HG02852 (cell line): ENCODE data around the gene EXTL1.
"Not testable (repeated sequence)": the region's sequence is repeated elsewhere in the genome, so short reads cannot be mapped to it uniquely, and the experiment has no call there.

Source experiments
- ATAC-seq: cut with Tn5 transposase; IDR thresholded peaks from one replicate; pipeline ENCODE4 v1.9.1; 2021; ENCODE audit warnings: mild to moderate bottlenecking, moderate library complexity; ENCODE audit not compliant: unreplicated experiment

The EXTL1 gene

GRCh38 chr1:26021647-26022403, at the start of gene EXTL1:
Gene EXTL1 (plus strand): TSS chr1:26021775. CDS start chr1:26022647, 872 bp downstream.
- no peak for ATAC-seq

GRCh38 chr1:25971811-25972180, 49.8 kb upstream of the EXTL1 start:
- no peak for ATAC-seq

- no peak for ATAC-seq
These were observed 47.8 kb upstream of the EXTL1 start for GRCh38 chr1:25973610-25974321.

GRCh38 chr1:25977801-25978200, 43.8 kb upstream of the EXTL1 start:
- ATAC-seq, result no peak

- ATAC-seq, result no peak
These were observed 43.2 kb upstream of the EXTL1 start for GRCh38 chr1:25978403-25978802.

- no peak for ATAC-seq
These were observed 42.4 kb upstream of the EXTL1 start for GRCh38 chr1:25979210-25979609.

- ATAC-seq, result no peak
These were observed 36.4 kb upstream of the EXTL1 start for GRCh38 chr1:25985171-25985570.

GRCh38 chr1:25985670-25986069, 35.9 kb upstream of the EXTL1 start:
- no peak for ATAC-seq

- ATAC-seq, result not testable (repeated sequence)
These were observed 34.8 kb upstream of the EXTL1 start for GRCh38 chr1:25986773-25987172.

- ATAC-seq, result no peak
These were observed 33.6 kb upstream of the EXTL1 start for GRCh38 chr1:25987951-25988350.

GRCh38 chr1:25989440-25990234, 31.9 kb upstream of the EXTL1 start:
- ATAC-seq, result no peak

- no peak for ATAC-seq
These were observed 31.3 kb upstream of the EXTL1 start for GRCh38 chr1:25990251-25990650.

- no peak for ATAC-seq
These were observed 30.7 kb upstream of the EXTL1 start for GRCh38 chr1:25990702-25991395.

GRCh38 chr1:25991937-25992688, 29.5 kb upstream of the EXTL1 start:
- ATAC-seq, result no peak

GRCh38 chr1:25992689-25993171, 28.8 kb upstream of the EXTL1 start:
- no peak for ATAC-seq

- ATAC-seq, result no peak
These were observed 28.2 kb upstream of the EXTL1 start for GRCh38 chr1:25993197-25993951.

GRCh38 chr1:25994402-25995150, 27.0 kb upstream of the EXTL1 start:
- ATAC-seq, result no peak

GRCh38 chr1:25996966-25997827, 24.4 kb upstream of the EXTL1 start:
- ATAC-seq, result no peak
